Activated CD4-positive, alpha-beta T cell treated with anti-CD3 and anti-CD28 coated beads for 4 hours (primary cell): ENCODE results near the gene SGCE.

Source experiments
- DNase-seq, 2 donors: peaks; one replicate each; pipeline ENCODE4 v3.0.0-alpha.2; 2020

Gene SGCE

GRCh38 chr7:94565247-94565894, 90.6 kb downstream of the SGCE start:
- no peak for DNase-seq

- no peak for DNase-seq
Observed at GRCh38 chr7:94562525-94562924, 93.4 kb downstream of the SGCE start.

GRCh38 chr7:94561841-94562514, 94.0 kb downstream of the SGCE start:
- no peak for DNase-seq

GRCh38 chr7:94559972-94560371, 96.0 kb downstream of the SGCE start:
- DNase-seq: no peak

- DNase-seq: no peak
Observed at GRCh38 chr7:94557215-94557614, 98.7 kb downstream of the SGCE start.

DNA sequence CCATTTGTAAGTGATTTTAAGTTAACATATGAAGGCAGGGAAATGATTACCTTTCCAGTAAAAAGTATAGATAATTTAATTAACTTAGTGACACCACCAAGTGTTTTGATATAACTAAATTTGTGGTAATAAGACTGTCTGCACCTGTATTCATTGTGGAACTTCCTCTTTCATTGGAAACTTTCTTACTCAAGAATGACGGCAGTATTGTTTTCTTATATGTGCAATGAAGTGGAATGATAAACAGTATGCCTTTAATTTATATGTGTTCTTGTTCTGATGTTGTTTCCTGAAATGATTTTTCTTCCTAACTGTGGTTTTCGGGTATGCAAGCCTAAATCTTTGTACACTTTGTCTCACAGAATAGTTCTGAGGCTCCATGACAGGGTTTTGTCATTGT, 99.9 kb downstream of the SGCE start:
- DNase-seq: no peak

DNA sequence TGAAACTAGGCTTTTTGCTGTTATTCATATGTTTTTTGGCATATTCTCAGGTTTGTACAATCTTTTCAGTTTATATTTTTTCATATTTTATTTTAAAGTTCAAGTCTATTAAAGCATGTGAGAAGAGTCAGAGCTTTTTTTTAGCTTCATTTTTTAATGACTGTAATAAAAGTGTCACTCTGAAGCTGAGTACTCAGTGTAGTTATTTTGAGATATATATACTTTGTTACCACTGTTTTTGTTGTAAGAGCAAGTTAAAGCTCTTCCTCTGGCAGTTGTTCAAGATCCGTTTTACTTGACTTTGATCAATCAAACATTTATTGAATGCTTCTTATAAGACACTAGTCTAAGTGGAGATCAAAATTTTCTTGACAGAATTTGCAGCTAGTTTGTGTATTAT, 108.8 kb downstream of the SGCE start:
- no peak for DNase-seq

- DNase-seq: no peak
Observed at GRCh38 chr7:94540428-94540827, 115.5 kb downstream of the SGCE start.
